HG03460 (cell line): ENCODE results near the gene LGALS12.
"Not testable (repeated sequence)": the region's sequence is repeated elsewhere in the genome, so short reads cannot be mapped to it uniquely, and the experiment has no call there.

Source experiments
- ATAC-seq: cut with Tn5 transposase; IDR thresholded peaks from one replicate; pipeline ENCODE4 v1.9.1; 2021; ENCODE audit not compliant: unreplicated experiment

The LGALS12 gene

GRCh38 chr11:63532799-63533475 is 27.1 kb downstream of the LGALS12 start:
- no peak for ATAC-seq

DNA sequence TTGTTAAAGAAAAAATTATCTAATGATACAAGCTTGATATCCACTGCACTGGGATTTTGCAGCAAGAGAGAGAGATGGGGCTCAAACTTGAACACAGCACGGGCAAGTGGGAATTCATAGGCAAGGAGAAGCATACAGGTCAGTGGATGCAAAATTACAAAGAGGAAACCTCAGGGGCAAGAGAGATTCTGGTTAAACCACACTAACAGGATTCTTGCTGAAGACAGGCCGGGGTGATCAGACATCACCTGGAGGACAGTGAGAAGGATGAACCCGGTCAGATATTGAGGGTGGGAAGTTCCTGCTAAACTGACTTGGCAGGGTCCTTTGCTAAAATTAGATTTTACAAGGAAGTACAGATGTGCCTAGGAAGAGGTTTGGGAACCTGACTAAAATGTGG is 28.2 kb downstream of the LGALS12 start:
- no peak for ATAC-seq

DNA sequence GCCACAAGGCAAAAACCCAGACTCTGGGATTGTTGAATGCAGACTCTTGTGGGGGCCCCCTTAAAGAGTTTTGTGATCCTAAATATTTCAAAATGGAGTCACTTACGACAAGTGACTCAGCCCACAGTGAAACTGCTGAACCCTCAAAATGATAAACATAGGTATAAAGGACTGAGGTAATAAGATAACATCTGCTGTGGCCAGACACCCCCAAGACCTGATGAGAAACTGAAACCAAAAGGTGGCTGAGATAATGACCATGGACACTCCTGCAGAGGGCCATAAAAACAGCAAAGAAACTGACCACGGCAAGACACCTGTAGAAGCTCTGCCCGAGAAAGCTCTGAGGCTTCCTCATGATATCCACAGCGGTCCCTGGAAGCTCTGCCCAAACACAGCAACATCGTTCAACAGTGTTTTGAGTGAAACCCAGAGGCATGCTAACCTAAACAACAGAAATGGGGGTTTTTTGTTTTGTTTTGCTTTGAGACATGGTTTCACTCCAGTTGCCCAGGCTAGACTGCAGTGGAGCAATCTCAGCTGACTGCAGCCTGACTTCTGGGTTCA is 29.1 kb downstream of the LGALS12 start:
- ATAC-seq = no peak

DNA sequence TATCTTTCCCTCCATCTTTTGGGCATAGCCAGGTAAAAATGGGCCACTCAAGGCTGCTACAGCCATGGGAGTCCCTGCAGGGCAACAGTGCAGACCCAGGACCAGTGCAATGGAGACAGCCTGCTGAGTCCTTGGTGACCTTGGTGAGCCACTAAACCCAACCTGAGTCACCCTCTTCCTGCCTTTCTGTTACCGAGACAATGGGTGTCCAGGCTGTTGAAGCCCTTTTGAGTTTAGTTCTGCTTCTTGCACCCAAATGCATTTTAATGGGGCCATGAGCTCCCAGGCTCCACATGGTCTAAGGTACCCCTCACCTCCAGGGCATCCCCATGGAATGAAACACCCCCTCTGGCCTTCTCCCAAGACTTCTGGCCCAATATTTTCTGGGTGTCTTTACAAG is 29.9 kb downstream of the LGALS12 start:
- no peak for ATAC-seq

- ATAC-seq = no peak
These were observed 30.9 kb downstream of the LGALS12 start, which contains the start of gene PLAAT4 for GRCh38 chr11:63536669-63537292. Gene PLAAT4 (plus strand): TSS chr11:63536808. CDS start chr11:63536869, 61 bp downstream.

DNA sequence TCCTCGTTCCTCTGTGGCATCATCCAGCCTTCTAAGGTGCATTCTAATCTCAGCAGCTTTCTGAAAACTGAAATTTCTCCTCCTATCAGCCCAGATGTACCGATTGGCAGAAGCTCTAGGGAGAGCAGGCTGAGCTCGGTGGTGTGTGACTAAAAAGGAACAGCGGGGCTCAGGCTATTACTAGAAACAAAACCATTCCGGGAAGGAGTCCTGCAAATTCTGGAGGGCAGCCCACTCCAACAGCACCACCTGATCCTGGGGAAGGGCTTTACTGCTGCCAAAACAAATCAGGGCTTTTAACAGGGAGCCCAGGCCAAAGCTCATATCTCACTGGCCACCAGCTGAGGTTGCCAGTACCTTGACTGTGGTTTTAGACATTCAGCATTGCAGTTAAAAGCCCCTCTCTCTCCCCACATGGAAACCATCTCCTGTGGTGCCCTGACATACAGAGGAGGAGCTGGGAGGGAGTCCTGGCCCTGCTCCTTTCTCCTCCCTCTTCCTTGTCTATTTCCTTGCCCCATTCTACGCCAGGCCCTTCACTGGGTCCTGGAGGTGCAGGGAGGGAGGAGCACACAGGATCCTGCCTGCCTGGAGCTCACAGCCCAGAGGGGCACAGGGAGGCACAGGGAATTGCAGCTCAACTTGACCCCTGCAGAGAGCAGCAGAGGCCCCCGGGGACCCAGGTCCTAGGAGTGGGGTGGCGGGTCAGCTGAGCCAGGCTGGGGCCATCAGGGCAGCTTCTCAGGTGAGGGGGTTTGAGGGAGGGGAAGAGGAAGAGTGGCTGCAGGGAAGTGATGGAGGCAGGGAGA is 31.6 kb downstream of the LGALS12 start:
- ATAC-seq = no peak

DNA sequence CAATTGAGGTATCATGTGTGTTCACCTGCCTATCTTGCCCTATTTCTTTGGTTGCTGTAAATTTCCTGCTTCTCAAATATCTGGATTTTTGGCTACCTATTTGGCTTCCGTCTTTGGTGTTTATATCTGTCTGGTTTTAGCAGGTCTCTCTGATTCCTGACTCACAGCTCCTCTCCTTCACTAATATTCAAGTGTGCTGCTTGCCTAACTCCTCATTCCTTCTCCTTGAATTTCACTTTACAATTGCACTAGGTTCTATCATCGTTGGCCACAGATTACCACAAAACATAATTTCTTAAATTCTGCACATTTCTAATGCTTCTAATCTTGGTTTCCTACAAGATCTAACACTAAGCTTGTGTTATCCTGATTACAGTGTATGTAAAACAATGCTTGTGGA is 36.6 kb downstream of the LGALS12 start:
- not testable (repeated sequence) for ATAC-seq

- no peak for ATAC-seq
These were observed 37.8 kb downstream of the LGALS12 start for GRCh38 chr11:63543711-63544110.

GRCh38 chr11:63547061-63547460 is 41.2 kb downstream of the LGALS12 start:
- ATAC-seq = no peak

DNA sequence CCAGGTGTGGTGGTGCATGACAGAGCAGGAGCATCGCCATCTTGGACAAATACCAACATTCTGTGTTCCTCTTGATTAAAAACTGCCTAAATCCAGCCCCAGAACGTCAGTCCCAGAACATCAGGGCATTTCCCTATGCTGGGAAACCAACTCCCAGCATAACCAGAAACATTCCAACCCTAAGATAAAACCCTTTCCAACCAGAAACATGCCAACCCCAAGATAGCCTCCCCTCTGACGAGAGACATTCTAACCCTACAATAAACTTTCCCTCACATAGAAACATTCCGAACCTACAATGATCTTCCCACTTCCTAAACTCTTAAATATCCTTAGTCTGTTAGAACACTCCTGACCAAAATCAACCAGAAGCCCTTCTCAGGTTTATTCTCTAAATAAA is 42.3 kb downstream of the LGALS12 start:
- no peak for ATAC-seq

- ATAC-seq = no peak
These were observed 43.5 kb downstream of the LGALS12 start for GRCh38 chr11:63549411-63549810.

DNA sequence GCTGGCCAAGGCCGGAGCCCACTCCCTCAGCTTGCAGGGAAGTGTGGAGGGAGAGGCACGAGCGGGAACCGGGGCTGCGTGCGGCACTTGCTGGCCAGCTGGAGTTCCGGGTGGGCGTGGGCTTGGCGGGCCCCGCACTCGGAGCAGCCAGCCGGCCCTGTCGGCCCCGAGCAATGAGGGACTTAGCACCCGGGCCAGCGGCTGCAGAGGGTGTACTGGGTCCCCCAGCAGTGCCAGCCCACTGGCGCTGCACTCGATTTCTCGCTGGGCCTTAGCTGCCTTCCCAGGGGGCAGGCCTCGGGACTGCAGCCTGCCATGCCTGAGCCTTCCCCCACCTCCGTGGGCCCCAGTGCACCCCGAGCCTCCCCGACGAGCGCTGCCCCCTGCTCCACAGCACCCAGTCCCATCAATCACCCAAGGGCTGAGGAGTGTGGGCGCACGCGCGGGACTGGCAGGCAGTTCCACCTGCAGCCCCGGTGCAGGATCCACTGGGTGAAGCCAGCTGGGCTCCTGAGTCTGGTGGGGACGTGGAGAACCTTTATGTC is 44.3 kb downstream of the LGALS12 start:
- not testable (repeated sequence) for ATAC-seq

GRCh38 chr11:63551091-63551888 is 45.4 kb downstream of the LGALS12 start:
- no peak for ATAC-seq

DNA sequence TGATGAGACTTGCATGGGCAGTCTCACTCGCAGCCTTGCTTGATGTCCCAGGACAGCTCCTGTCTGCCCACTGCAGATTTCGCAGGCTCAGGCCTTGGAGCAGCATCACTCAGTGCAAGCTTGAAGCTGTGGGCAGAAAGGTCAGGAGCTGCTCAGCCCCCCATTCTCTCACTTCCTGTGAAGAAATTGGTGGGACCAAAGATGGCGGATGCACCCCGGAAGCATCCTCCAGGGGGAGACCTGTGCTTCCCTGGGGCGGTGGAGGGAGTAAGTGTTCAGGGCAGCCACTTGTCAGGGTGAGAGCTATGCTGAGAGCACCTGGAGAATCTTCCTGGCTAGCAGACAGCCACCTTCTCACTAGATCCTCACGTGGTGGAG is 46.0 kb downstream of the LGALS12 start:
- no peak for ATAC-seq

DNA sequence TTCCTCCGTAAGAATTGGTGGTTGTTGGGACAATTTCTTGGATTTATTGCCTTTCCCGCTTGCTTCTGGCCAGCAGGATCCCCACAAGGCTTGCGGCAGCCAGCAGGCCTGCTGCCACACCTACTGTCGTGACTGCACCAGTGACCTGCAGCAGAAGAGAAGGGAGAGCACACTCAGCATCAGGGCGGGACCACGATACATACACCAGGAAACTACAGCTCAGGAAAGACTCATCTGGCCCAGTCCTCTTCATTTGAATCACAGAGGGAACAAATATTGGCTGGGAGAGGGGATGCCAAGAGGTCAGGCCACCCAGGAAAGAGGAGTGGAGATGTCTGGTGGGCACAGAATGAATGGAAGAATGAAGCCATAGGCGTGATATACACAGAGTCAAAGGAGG is 47.0 kb downstream of the LGALS12 start:
- ATAC-seq = no peak

DNA sequence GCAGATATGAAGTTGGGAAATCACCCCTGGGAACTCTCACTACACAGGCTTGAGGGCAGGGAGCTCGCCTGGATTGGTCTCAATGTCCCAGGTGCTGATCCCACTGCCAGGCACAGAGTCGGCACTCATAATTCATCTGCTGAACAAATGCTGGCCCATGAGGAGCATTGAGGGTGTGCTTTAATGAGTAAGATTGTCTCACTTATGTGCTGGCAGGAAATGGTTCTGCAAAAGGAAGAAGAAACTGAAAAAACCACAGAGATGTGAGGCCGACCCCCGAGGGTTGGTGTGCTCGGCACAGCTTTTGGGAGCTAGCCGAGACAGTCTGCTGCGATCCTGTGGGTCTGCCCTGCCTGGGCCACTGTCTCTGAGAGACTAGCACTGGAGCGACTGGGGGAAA is 47.9 kb downstream of the LGALS12 start:
- ATAC-seq = peak; percentile 73

DNA sequence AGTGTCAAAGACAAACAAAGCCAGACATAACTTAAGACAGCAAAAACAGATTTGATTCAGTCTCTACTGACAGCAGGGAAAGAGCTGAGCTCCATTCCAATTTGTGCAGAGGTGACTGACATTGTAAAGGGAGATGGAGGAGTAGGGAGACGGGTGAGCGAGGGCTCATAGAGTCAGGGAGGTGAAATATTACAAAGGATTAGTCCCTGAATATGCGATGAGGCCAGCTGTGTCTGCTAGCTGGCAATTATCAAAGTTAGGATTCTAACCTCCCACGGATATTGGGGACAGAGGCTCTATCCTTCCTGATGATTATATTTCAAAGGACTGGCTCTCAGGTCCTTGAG is 49.0 kb downstream of the LGALS12 start:
- ATAC-seq = no peak

DNA sequence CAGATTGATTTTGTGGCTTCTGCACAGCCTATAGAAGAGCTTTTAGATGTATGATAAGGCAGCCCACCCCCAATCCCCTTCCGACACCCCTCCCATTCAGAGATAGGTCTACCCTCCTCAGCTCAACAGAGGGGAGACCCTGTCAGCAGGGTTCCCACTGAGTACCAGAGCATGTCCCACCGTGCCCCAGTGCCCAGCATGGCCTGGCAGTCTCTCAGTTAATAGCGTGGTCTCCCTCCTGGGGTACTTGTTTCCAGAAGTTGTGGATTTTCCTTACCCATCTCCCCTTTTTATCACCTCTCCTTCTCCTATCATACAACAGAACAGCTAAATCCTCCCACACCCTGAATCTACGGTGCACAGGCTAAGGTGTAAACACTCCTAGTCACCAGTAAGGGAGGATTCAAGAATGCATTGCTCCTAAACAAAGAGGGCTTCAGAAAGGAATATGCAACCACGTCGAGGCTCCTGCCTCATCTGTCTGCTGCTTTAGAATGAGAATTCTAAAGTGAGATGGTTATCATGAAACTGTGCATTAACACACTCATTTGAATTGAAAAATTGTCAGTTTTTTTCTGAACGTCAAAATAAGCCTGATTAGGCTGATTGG is 50.6 kb downstream of the LGALS12 start:
- ATAC-seq = no peak

DNA sequence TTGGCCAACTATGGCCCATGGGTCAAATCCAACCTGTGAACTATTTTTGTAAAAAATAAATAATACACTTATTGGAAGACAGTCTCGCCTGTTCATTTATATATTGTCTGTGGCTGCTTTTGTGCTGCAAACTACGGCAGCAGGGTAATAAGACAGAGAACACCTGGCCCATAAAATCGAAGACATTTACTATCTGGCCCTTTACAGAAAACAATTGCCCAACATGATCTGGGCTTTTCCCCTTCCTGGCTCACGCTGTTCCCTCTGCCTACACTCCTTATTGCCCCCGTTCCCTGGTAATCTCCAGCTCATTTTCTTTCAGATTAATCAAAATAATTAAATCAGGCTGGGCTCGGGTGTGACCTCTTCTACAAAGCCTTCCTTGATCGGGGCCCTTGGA is 51.7 kb downstream of the LGALS12 start:
- ATAC-seq = no peak

- no peak for ATAC-seq
These were observed 52.7 kb downstream of the LGALS12 start for GRCh38 chr11:63558459-63559157.
